GM12878 (cell line): ENCODE data around the gene TMEM41A. TPM values are rescaled to one million over a fixed set of nuclear protein-coding genes. Genes with fewer than 3 reads are reported as not detected.
"Not testable (repeated sequence)": the region's sequence is repeated elsewhere in the genome, so short reads cannot be mapped to it uniquely, and the experiment has no call there.

Experiments used
- ATAC-seq: fragments of 200-7000 bp; cut with Tn5 transposase; 3 replicates; pipeline ENCODE4 v1.9.1; 2020; ENCODE audit warnings: mild to moderate bottlenecking, moderate library complexity
- BruUV-seq: library from RNA; stranded (reverse); fragments of 400-500 nt; replicated peaks from 2 replicates; lab custom pipeline; 2021; lab: Mats Ljungman, UMichigan
- CTCF ChIA-PET: fragments of 300-600 bp; sonication (Branson Sonifier 250); formaldehyde crosslinking; extraction: SDS; loops from one replicate; lab custom pipeline; 2021; ENCODE audit warnings: inconsistent platforms; lab: Yijun Ruan, JAX
- POLR2A ChIA-PET: fragments of 350-600 bp; formaldehyde crosslinking; extraction: SDS; loops from one replicate; lab custom pipeline; 2021; ENCODE audit warnings: inconsistent platforms; lab: Charles Lee
- RAD21 ChIA-PET: fragments of 300-600 bp; sonication (Branson Sonifier 250); formaldehyde crosslinking; loops from one replicate; lab custom pipeline; 2023; ENCODE audit warnings: antibody characterized with exemption; ENCODE audit not compliant: unreplicated experiment; lab: Charles Lee
- SMC1A ChIA-PET: fragments of 300-600 bp; sonication (Branson Sonifier 250); formaldehyde crosslinking; loops from one replicate; lab custom pipeline; 2023; ENCODE audit not compliant: unreplicated experiment, uncharacterized antibody; lab: Charles Lee
- DNase-seq: peaks from one replicate; pipeline ENCODE4 v3.0.0-alpha.2; 2011; ENCODE audit warnings: low read depth, low spot score
- FAIRE-seq: peaks from 3 replicates; lab custom pipeline; 2011; peaks lifted over from hg19 to GRCh38; lab: Jason Lieb, UNC
- H2AFZ ChIP-seq: 2 replicates; pipeline ENCODE4 v1.6.0; 2011; ENCODE audit warnings: low read depth, low read length, control low read depth; ENCODE audit not compliant: control insufficient read depth
- H3K27ac ChIP-seq: 2 replicates; pipeline ENCODE4 v1.5.1; 2011; ENCODE audit warnings: control low read depth; ENCODE audit not compliant: control insufficient read depth, insufficient read depth
- H3K27me3 ChIP-seq, 2 experiments: replicated peaks in 1 of 2; 2 replicates each; pipeline versions ENCODE4 v1.6.0 to v1.6.1; 2011; ENCODE audit warnings: low read length in 1 of 2; ENCODE audit not compliant: control insufficient read depth in 2 of 2, insufficient read depth in 2 of 2
- H3K36me3 ChIP-seq, 2 experiments: 2 replicates each; pipeline ENCODE4 v1.5.1; 2011; ENCODE audit warnings: low read length in 1 of 2; ENCODE audit not compliant: control insufficient read depth in 2 of 2, insufficient read depth in 2 of 2
- H3K4me1 ChIP-seq: 2 replicates; pipeline ENCODE4 v1.6.1; 2011; ENCODE audit warnings: mild to moderate bottlenecking, low read length, moderate library complexity, mixed read lengths; ENCODE audit not compliant: control insufficient read depth, insufficient read depth
- H3K4me2 ChIP-seq: 2 replicates; pipeline ENCODE4 v1.6.0; 2011; ENCODE audit warnings: control low read depth; ENCODE audit not compliant: control insufficient read depth, insufficient read depth
- H3K4me3 ChIP-seq: fragments of 200-600 bp; sonication (generic); 2 replicates; pipeline ENCODE4 v1.5.1; 2016
- H3K79me2 ChIP-seq: 2 replicates; pipeline ENCODE4 v1.6.0; 2011; ENCODE audit warnings: low read length; ENCODE audit not compliant: control insufficient read depth, insufficient read depth
- H3K9ac ChIP-seq: 2 replicates; pipeline ENCODE4 v1.8.0; 2011; ENCODE audit warnings: low read length, control low read depth, mixed read lengths; ENCODE audit not compliant: control insufficient read depth, insufficient read depth
- H3K9me3 ChIP-seq: replicated peaks from 3 replicates; pipeline ENCODE4 v1.5.1; 2011; ENCODE audit warnings: mild to moderate bottlenecking, low read length; ENCODE audit not compliant: control insufficient read depth, insufficient read depth
- H4K20me1 ChIP-seq: 2 replicates; pipeline ENCODE4 v1.6.0; 2011; ENCODE audit not compliant: control insufficient read depth, insufficient read depth
- BACH1 ChIP-seq: fragments of 450-650 bp; IDR thresholded peaks from 2 replicates; pipeline ENCODE4 v1.6.1; 2017; ENCODE audit warnings: mild to moderate bottlenecking, borderline replicate concordance
- CBFB ChIP-seq: IDR thresholded peaks from 2 replicates; pipeline ENCODE4 v1.6.1; 2016; ENCODE audit warnings: antibody characterized with exemption, low read depth
- DPF2 ChIP-seq: fragments of 450-650 bp; IDR thresholded peaks from 2 replicates; pipeline ENCODE4 v1.6.1; 2017; ENCODE audit warnings: mild to moderate bottlenecking
- GATAD2B ChIP-seq: fragments of 450-650 bp; conservative IDR thresholded peaks from 2 replicates; pipeline ENCODE4 v1.6.1; 2017; ENCODE audit warnings: low read depth, mild to moderate bottlenecking, moderate library complexity
- KDM1A ChIP-seq: fragments of 200-600 bp; sonication (generic); IDR thresholded peaks from 2 replicates; pipeline ENCODE4 v1.6.1; 2016; ENCODE audit warnings: borderline replicate concordance
- NBN ChIP-seq: fragments of 450-650 bp; IDR thresholded peaks from 2 replicates; pipeline ENCODE4 v1.6.1; 2016
- PAX5 ChIP-seq: IDR thresholded peaks from 2 replicates; pipeline ENCODE4 v1.6.1; 2011; ENCODE audit warnings: low read depth, low read length, borderline replicate concordance
- POLR2AphosphoS5 ChIP-seq: IDR thresholded peaks from 2 replicates; pipeline ENCODE4 v1.6.1; 2011; ENCODE audit warnings: mild to moderate bottlenecking, low read length, inconsistent platforms
- RAD51 ChIP-seq: fragments of 450-650 bp; IDR thresholded peaks from 2 replicates; pipeline ENCODE4 v1.6.1; 2016; ENCODE audit warnings: moderate library complexity, mild to moderate bottlenecking, inconsistent platforms
- SIN3A ChIP-seq: IDR thresholded peaks from 2 replicates; pipeline ENCODE4 v1.6.1; 2012; ENCODE audit warnings: low read depth, low read length, improper control_type of control experiment
- SKIL ChIP-seq: fragments of 450-650 bp; IDR thresholded peaks from 2 replicates; pipeline ENCODE4 v1.6.1; 2017; ENCODE audit warnings: mild to moderate bottlenecking, low read depth, inconsistent platforms; ENCODE audit not compliant: poor library complexity, severe bottlenecking
- SMAD1 ChIP-seq: fragments of 450-650 bp; IDR thresholded peaks from 2 replicates; pipeline ENCODE4 v1.6.1; 2018; ENCODE audit warnings: mild to moderate bottlenecking, low read depth; ENCODE audit not compliant: partially characterized antibody
- TARDBP ChIP-seq: IDR thresholded peaks from 2 replicates; pipeline ENCODE4 v1.6.1; 2016; ENCODE audit warnings: borderline replicate concordance
- TCF12 ChIP-seq: IDR thresholded peaks from 2 replicates; pipeline ENCODE4 v1.6.1; 2011; ENCODE audit warnings: low read depth, mild to moderate bottlenecking, low read length
- ZNF217 ChIP-seq: fragments of 450-650 bp; IDR thresholded peaks from 2 replicates; pipeline ENCODE4 v1.6.1; 2017; ENCODE audit warnings: antibody characterized with exemption, mild to moderate bottlenecking
- ZNF24 ChIP-seq: fragments of 450-650 bp; IDR thresholded peaks from 2 replicates; pipeline ENCODE4 v1.6.1; 2017; ENCODE audit warnings: antibody characterized with exemption, mild to moderate bottlenecking
- WGBS: methylation state at CpG from one replicate; pipeline ENCODE4 v1.1.6; 2016; ENCODE audit warnings: low lambda C conversion rate; ENCODE audit not compliant: insufficient replicate concordance, insufficient coverage; ENCODE audit errors: missing lambda C conversion rate; 5-methylcytosine and 5-hydroxymethylcytosine counted together
- in situ Hi-C: fragments of 300-500 bp; cut with MboI; formaldehyde crosslinking; loops from 9 replicates; pipeline ENCODE4 v1.14.3; 2018; ENCODE audit warnings: mixed read lengths
- intact Hi-C: fragments of 100-400 bp; cut with micrococcal nuclease; formaldehyde crosslinking; loops from one replicate; pipeline ENCODE4 v1.14.2; 2022; ENCODE audit not compliant: unreplicated experiment
- polyA plus RNA-seq, 11 experiments: library from polyadenylated mRNA; depleted of rRNA in 4 of 11; unstranded in 6 of 11; stranded (reverse) in 5 of 11; fragments of >200 nt; fragmentation: Nextera tagmentation in 4 of 11; fragmentation: Illumina TruSeq in 1 of 11; extraction: Ambion mirVana in 4 of 11; extraction: Trizol in 1 of 11; gene quantifications; 1 replicate in 1 of 11; 2 replicates in 10 of 11; pipeline versions ENCODE4 v1.2.1 to v1.2.3, GENCODE V29; 2011 to 2016; ENCODE audit warnings: inconsistent platforms in 2 of 11, missing spikeins in 2 of 11, low read depth in 1 of 11
- total RNA-seq, 4 experiments: library from RNA; depleted of rRNA in 3 of 4; stranded (reverse); fragments of >200 nt in 3 of 4; fragmentation: Illumina TruSeq in 1 of 4; extraction: Trizol in 1 of 4; gene quantifications; 2 replicates each; pipeline versions ENCODE4 v1.2.1 to v1.2.3, GENCODE V29; 2013 to 2021

Gene TMEM41A
- total and polyA plus RNA-seq, 10 of the 15 experiments (the other 5 are each of a cell fraction or from before 2014, with no cell fraction given): 13.9 to 33.2 (median 21.8) TPM

GRCh38 chr3:185469542-185469941 is 29.3 kb downstream of the TMEM41A start (continued):
- TF ChIP-seq RAD51: no peak
- TF ChIP-seq DPF2: no peak
- TF ChIP-seq ZNF217: no peak
- TF ChIP-seq SMAD1: no peak

- H3K27ac ChIP-seq, H3K4me2 ChIP-seq, H3K36me3 ChIP-seq, H3K4me1 ChIP-seq, BruUV-seq, H3K9ac ChIP-seq, DNase-seq, intact Hi-C loops, H2AFZ ChIP-seq, H3K27me3 ChIP-seq, H3K4me3 ChIP-seq, in situ Hi-C loops, FAIRE-seq, SMC1A ChIA-PET, H3K9me3 ChIP-seq, H3K79me2 ChIP-seq, ATAC-seq, H4K20me1 ChIP-seq, POLR2A ChIA-PET: not testable (repeated sequence)
- ChIA-PET CTCF (interaction anchor here (0.7 to 3.4 kb wide), 2 partner anchors 93 to 477 kb away, joined by 3 to 8 read pairs; no protein-coding TSS in a partner anchor), RAD21 (interaction anchor here (0.7 kb wide), 1 partner anchor 14 kb away, joined by 5 read pairs; no protein-coding TSS in a partner anchor)
- 97% methylated on average over 4 of the region's 5 CpGs for WGBS
Measured at GRCh38 chr3:185466123-185466522, 32.7 kb downstream of the TMEM41A start.

- ChIA-PET SMC1A (no interaction called here), POLR2A (no interaction called here), RAD21 (no interaction called here), CTCF (interaction anchor here (3.4 kb wide), 1 partner anchor 93 kb away, joined by 8 read pairs; no protein-coding TSS in a partner anchor)
- FAIRE-seq (no peak), DNase-seq (no peak), ATAC-seq (no peak)
- H3K9ac ChIP-seq: no peak overlapping the region
- no peak overlapping the region for H3K4me3 ChIP-seq
- no peaks in the 10 kb centered on the region for H3K4me1 ChIP-seq
- TF ChIP-seq ZNF217 (no peak), TCF12 (no peak), GATAD2B (no peak), PAX5 (no peak), NBN (no peak), TARDBP (no peak), SKIL (no peak), CBFB (no peak), SIN3A (no peak), ZNF24 (no peak), KDM1A (no peak), POLR2AphosphoS5 (no peak), BACH1 (no peak)
- H3K27ac ChIP-seq: no peak overlapping the region
- BruUV-seq: no TSS peak
- H3K9me3 ChIP-seq: no peaks in the 10 kb centered on the region
- no peak overlapping the region for H2AFZ ChIP-seq
- H3K36me3 ChIP-seq: peaks cover 0 to 3% of the 10 kb centered on the region in 2 experiments; a peak in 2 of 4 replicates
- in situ Hi-C loops: no loop called here
- no peaks in the 10 kb centered on the region for H3K79me2 ChIP-seq
- no peak overlapping the region for H3K4me2 ChIP-seq
- intact Hi-C loops: no loop called here
- H4K20me1 ChIP-seq: no peaks in the 10 kb centered on the region
- H3K27me3 ChIP-seq: no peaks in the 10 kb centered on the region
- WGBS: 97% methylated on average over 9 of the region's 9 CpGs
Measured at GRCh38 chr3:185465471-185465870, 33.4 kb downstream of the TMEM41A start.
